HG03565 (cell line): ENCODE measurements around the gene AGPAT2.
"Not testable (repeated sequence)": the region's sequence is repeated elsewhere in the genome, so short reads cannot be mapped to it uniquely, and the experiment has no call there.

ENCODE experiments used
- ATAC-seq: cut with Tn5 transposase; IDR thresholded peaks from one replicate; pipeline ENCODE4 v1.9.1; 2021; ENCODE audit warnings: mild to moderate bottlenecking, moderate library complexity; ENCODE audit not compliant: unreplicated experiment

The AGPAT2 gene

DNA sequence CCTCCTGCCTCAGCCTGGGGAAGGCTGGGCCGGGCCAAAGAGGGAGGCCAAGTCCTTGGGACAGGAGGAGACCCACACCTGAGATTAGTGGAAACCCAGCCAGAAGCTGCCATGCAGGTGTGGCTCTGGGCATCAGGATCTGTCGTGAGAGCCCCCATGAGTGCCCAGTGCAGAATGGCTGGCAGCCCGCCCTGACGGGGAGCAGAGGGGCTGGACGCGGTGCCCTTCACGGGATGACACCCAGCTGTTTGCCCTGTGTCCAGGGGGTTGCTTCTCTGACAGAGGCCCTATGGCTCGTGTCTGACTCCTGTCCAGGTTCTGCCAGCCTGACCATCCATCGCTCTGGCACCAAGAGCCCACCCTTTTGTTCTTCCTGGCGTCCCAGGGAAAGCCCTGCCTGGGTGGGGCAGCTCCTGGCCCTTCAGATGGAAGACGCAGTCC, 33.7 kb upstream of the AGPAT2 start:
- no peak for ATAC-seq

DNA sequence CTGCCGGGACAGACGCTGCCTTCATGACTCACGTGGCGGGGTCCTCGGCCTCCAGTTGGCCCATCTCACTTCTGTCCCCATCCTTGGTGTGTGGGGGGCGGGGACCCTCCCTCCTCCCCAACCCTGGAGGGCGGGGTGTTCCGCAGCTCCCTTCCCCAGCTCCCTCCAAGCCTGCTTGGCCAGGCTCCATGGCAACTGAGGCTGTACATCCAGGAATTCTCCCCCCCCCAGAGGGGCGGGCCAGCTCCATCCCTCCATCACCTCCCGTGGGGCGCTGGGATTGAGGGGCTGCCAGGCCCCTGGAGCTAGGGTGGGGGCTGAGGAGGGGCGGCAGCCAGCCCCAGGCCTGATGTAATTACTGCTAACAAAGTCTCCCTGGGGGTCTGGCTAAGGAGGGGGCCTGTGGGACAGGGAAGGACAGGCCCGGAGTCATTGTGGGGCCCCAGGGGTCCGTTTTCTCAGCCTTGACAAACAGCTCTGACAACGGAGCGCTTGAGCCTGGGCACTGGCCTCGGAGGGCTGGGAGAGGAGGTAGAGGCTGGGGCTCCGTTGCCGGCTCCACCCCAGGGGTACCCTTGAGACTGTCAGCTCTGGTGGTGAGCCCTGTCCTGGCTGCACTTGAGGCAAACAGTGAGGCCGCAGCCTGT, 33.1 kb upstream of the AGPAT2 start:
- no peak for ATAC-seq

DNA sequence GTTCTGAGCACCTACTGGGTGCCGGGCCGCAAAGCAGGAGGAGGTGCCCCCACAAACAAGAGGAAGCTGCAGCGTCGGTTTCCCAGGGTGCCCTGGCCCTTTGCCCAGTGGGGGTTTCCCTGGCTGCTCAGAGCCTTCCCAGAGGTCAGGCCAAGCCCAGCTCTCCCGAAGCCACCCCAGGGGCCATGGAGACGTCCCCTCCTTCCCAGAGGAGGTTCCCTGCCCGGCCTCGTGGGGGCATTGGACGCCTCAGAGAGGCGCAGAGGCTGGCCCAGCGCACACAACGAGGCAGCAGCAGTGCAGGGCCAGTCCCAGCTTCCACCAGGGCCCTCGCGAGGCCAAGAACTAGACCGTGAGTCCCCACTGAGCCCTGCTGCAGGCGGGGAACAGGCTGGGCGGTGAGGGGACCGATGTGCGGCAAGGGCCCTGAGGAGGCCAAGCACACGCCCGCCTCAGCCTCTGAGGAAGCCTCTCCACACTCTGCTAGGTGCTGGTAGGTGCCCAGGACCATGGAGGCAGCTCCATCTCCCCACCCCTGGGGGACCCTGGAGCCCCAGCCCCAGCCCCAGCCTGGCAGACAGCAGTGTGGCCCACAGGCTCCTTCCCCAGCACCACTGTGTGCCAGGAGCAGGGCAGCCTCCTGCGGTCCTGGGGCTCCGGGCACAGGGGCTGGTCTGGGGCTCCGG, 32.1 kb upstream of the AGPAT2 start:
- ATAC-seq: no peak

DNA sequence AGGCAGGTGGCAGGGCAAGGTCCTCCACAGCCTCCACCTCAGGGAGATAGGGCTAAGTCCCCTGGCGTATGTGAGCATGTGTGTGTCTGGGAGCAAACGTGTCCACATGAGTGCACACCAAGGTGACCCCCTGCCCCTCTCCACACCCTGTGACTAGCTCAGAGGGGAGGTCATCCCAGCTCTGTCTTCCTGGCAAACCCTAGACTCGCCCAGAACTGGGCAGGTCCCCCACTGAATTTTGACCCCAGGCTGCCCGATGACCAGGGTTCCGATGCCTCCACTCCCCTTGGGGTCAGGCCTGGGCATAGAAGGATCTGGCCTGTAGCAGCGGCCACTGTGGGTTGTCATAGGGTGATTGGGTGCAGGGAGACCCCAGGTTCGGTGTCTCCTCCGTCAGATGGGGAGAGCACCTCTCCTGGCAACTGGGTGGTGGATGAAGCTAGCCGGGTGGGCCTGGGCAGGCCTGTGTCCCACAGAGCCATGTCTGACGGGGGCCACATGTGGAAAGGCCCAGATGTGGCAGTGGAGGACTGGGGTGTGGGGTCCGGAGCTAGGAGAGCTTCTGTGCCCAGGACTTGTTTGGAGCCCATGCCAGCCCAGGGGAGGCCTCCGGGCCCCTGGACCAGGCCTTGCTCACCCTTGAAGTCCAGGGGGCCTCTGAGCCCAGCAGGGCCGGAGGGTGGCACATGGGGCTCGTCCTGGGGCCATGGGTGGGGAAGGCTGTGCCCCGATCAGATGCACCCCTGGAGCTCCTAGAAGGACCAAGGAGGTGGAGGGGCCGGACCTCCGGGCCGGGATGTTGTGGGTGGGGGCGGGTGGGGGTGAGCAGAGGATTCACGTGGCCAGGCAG, 31.3 kb upstream of the AGPAT2 start:
- no peak for ATAC-seq

DNA sequence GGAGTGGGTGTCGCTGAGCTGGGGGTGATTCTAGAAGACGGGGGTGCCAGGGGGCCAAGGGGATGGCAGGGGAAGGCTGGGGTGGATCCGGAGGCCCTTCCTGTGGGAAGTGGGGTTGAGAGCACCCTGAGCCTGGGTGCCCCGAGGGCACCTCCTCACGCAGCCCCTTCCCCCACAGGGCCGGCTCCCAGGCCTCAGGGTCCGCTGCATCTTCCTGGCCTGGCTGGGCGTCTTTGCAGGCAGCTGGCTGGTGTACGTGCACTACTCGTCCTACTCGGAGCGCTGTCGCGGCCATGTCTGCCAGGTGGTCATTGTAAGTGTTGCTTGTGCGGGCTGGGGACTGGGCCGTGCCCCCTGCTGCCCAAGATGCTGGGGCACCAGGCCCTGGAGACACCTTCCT, 30.1 kb upstream of the AGPAT2 start:
- no peak for ATAC-seq

DNA sequence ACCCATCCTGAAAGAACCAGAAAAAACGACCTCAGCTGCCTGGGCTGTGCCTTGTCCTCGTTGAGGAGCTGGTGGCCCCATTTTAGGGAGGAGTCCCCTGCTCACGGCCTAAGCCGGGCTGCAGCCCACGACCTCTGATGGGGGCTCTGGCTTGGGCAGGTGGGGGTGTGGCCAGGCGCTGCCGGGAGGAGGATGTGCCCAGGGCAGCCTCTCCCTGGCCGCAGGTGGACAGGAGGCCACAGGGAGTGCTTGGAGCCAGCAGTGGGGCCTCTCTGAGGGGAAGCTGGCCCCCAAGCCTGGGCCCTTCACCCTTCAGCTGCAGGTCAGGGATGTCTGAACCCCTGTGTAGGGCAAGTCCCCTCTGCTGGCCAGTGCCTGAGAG, 27.6 kb upstream of the AGPAT2 start:
- ATAC-seq: no peak

DNA sequence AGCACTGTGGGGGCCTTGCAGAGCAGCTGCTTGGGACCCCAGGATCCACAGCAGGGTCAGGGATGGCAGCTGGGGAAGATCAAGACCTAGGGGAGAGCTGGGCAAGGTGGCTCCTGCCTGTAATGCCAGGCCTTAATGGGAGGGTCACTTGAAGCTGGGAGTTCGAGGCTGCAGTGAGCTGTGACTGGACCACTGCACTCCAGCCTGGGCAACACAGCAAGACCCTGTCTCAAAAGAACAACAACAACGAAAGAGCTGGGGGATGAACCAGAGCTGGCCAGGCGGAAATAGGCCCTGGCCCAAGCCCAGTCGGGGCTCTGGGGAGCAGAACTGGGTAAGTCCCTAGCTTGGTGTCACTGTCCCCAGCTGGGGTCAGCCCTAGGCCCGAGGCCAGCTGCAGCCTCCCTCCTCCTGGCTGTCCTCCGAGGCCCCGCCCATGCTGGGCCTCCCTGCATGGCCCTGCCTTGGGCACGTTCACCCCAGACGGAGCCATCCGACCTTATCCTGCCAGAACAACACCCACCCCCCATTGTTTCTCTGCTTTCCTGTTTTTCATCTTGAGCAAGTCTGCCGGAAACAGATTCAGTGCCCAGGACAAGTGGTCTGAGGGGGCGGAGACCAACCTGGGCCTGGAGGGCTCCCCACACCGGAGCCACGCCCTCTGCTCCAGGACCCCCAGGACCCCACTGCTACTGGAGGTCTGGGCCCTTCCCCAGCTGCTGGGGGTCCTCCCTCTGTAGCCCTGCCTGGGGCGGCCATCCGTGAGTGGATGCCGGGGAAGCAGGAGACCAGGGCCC, 27.0 kb upstream of the AGPAT2 start:
- no peak for ATAC-seq

DNA sequence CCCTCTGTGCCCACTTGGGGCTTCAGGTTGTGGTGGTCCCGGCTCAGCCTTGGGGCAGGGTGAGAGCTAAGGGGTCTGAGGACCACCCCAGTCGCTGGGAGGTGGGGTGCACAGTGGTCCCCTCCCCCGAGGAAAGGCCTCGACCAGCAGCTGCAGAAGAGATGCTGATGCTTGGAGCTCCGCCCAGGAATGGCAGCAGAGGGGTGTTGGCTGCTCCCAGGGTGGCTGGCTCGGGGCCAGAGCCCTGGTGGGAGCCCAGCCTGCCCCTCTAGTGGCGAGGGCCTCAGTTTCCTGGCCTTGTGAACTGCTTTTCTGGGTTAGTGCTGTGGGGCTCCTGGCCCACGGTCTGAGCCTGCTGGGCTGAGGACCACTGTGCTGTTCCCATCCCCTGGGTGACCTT, 26.3 kb upstream of the AGPAT2 start:
- ATAC-seq: no peak

DNA sequence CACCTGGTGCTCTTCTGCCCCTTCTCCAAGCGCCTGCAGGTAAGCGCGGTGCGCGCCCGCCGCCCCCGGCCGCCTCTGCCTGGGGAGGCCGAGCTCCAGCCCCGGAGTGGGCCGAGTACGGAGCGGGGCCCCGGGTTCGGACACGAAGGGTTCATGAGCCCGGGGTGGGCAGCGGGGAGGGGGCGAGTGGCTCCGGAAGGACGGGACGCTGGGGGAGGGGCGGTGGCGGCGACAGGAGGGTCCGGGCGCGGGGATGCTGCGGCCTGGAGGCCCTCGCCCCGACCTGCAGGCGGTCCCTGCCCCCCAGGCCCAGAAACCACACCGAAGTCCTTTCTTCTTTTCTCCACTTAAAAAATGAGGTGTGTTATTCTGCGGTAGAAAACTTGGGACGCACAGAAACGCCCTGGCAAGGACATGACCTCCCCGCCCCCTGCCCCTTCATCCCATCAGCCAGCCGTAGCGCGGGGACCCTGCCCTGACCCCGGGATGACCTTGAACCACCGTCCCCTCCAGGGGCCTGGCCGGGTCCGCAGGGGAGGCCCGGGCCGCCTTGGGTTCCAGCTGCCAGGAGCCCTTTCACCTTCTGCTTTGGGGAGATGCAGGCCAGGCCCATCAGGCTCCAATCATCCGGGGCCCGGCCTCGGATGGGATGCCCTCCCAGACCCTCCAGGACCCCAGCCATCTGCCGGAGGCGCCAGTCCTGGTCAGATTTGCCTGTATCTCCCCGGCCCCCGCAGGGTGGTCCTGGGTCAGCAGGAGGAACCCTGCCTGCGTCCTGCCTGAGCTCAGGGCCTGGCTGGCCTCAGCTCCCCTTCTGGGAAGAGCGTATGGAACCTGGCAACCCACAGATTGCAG, 25.7 kb upstream of the AGPAT2 start:
- ATAC-seq: no peak

DNA sequence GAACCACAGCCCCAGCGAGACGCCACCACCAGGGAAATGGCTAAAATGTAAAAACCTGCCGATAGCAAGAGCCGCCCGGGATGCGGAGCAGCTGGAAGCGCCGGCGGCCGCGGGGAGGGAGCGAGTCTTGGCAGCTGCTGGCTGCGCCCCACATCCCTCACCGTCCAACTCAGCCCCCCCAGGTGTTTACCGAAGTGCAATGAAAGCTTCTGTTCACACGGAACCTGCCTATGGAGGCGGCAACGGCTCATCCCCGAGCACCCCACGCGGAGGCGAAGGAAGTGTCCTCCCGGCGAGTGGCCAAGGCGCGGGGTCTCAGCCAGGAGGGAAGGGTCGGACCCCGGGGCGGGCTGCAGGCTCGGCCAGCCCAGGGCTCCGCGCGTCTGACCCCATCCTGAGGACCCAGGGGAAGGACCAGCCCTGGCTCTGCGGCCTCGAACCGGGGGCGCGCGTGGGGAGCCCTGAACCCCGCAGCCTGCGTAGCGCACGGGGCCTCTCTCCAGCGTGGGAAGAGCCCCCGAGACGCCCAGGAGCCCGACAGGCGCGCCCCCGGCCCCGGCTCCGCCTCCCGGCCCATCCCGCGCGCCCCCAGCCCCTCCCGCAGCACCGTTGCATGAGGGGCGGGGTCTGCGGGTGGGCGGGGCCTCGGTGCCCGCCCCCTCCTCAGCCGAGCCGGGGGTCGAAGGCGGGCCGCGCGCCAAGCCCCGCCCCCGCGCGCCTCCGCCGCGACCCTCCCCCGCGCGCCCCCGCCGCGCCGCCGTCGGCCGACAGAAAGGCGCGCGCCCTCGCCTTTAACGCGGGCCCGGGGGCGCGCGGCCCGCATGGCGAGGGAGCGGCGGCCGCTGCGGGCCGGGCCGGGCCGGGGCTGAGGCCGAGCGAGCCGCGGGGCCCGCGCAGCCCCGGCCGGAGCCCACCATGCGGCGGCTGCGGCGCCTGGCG, 24.8 kb upstream of the AGPAT2 start, which contains the start of gene DIPK1B:
Gene DIPK1B, plus strand, starts transcription at position 822 of the 939 bp plus-strand sequence. Its CDS starts 94 bp downstream, at position 916.
- ATAC-seq: no peak

DNA sequence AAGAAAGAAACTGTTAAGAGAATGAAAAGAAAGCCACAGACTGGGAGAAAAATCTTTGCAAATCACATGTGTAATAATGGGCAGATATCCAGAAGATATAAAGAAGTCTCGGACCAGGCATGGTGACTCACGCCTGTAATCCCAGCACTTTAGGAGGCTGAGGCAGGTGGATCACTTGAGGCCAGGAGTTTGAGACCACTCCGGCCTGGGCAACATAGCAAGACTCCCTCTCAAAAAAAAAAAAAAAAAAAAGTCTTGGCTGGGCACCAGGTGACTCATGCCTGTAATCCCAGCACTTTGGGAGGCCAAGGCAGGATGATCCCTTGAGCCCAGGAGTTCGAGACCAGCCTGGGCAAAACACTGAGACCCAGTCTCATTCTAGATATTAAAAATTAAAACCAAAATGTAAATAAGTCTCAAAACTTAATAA, 24.0 kb upstream of the AGPAT2 start:
- not testable (repeated sequence) for ATAC-seq

DNA sequence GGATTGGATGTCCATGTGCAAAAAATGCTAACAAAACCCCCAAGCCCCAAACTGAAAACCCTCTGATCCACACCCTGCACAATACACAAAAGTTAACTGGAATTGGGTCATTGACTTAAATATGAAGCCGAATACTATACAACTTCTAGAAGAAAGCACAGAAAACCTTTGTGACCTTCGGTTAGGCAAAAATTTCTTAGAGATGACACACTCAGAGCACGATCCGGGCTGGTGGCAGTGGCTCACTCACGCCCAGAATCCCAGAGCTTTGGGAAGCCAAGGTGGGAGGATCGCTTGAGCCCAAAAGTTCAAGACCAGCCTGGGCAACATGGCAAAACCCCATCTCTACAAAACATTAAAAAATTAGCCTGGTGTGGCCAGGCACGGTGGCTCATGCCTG, 23.3 kb upstream of the AGPAT2 start:
- ATAC-seq: no peak

DNA sequence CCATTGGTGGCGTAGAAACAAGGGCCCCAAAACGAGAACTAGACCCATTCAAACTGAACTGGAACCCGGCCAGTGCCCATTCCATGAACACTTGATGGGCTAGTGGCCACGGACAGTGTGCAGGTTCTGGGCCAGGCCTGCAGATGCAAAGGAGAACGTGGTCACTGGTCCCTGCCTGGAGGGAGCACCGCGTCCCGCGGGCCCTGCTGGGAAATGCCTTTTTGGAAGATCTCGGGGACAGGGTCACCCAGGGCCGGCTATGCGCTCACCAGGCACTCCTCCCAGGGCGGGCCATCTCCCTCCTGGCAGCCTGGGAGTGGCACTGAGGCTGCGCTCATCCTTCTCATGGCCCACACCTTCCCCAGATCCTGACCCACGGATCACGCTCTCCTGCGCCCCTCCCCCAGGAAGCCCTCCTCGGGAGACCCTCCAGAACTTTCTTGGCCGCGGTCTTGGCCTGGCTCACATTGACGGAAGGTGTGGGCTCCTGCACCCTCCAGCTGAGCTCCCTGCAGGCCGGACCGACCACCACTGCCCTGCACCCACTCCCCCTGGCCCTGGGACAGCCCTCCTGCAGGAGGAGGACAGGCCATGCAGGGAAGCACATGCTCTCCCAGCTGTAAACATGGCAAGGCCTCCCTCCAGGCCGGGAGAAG, 22.3 kb upstream of the AGPAT2 start:
- ATAC-seq: no peak

DNA sequence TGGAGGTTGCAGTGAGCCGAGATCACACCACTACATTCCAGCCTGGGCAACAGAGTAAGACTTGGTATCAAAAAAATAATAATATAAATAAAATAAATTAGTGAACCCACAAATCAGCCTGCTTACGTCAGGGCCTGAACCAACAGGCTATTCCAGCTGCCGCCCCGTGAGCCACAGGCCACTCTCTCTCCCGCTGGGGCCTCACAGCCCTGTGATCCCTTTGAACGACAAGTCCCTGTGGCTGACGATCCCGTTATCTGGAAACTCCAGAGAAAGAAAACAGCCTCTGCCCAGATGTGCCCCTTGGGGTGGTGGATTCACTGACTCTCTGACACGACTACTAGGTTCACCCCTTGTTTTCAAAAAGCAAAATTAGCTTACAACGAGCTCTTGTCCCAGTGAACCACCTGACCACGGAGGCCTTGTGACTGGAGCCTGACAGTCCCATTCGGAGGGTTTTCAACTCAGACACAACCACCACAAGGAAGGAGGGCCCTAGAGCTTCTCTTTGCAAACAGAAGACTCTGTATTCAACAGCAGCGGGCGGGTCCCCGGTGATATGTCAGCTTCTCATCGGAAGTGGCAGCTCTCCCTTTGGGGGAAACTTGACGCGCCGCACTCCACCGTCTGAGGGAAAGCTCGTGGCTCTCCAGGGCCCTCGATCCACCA, 20.7 kb upstream of the AGPAT2 start:
- no peak for ATAC-seq

DNA sequence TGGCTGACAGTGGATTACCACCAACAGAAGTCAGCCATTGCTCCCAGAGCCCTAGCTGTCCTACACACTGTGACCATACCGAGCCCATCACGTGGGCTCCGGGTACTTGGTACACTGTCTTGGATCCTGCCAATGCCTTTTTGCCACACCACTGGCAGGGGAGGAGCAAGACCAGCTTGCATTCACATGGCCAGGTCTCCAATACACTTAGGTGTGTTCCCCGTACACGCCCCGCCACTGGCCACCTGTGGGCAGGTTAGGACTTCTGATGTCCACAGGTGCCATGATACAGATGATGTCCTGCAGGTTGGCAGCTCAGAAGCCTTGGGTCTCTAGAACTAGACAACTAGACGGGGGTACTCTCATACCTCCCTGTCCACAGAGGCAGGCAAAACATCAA, 19.8 kb upstream of the AGPAT2 start:
- no peak for ATAC-seq

DNA sequence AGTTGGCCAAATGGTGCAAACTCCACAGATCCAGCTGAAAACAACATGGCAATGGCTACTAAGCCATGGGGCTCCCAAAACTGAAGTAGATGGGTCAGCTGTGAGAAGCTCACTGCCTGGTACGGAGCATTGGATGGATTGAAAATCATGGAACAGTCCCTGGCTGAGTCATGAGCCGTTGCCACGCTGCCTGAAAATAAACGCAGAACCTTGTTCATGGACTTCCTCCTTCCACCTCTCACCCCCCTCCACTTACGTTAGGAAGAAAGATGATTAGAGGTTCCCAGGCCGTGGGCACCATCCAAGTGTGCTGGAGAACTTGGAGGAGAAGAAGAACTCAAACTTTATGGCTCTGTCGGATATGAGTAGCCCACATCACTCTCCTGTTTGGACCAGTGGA, 18.3 kb upstream of the AGPAT2 start:
- no peak for ATAC-seq

DNA sequence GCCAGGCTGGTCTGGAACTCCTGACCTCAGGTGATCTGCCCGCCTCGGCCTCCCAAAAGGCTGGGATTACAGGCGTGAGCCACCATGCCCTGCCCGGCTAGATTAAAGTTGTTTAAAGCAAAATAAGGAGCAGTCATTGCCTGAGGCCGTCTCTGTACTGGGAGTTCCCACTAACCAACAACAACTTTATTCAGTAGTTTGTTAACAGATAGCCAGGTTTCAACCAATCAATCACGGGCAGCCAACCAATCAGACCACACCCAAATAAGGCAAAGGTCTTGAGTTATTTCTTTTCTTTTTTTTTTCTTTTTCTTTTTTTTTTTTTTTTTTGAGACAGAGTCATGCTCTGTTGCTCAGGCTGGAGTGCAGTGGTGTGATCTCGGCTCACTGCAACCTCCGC, 17.5 kb upstream of the AGPAT2 start:
- not testable (repeated sequence) for ATAC-seq
